ENCODE results near the gene SP140L.
"Not testable (repeated sequence)": the region's sequence is repeated elsewhere in the genome, so short reads cannot be mapped to it uniquely, and the experiment has no call there.

The SP140L gene

DNA sequence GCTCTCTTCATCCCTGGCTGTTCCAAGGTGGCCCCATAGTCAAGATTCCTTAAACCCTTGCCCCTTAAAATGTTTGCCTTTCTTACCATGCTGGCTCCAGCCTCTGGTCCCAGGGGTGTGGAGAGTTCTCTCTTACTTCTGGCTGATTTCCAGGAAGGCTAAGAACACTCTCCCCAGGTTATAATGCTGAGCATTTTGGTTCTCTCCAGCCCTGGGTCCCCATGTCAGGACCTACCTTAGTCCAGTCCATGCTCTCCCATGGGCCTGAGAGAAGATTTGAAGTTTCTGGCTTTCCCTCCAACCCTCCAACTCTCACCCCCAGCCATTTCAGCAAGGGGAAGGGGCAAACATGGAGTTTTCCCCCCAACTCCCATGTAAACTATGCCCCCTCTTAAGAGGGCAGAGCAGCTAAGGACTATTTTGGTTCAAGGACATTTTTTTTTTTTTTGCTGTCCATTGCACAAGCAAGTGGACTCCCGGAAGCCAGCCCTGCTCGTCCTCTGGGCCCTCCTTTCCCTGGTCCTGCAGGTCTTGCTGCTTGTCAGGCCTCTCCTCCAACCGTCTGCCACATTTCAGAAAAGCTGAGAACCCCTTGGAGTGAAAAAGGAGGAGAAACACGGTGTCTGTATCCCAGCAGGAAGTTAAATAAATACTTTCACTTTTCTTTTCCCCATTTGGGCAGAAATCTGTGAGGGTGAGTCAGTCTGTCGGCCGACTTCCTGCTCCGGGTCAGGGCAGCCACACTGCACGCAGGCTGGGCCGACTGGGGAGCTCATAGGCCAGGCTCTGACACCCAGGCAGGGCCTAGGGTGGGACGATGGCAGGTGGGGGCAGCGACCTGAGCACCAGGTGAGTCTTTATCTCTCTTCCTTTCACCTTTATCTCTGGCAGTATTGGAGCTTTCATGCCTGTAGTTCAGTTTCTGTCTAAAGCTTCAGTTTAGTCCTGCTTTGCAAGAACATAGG, at the start of gene SP140L:
SP140L (plus strand) TSS at position 741 of the 965 bp plus-strand sequence; CDS start at position 818, 77 bp downstream.
- H3K4me3 ChIP-seq (ENCODE audit: low read length), result peak within 1 kb of the TSS; percentile 74
- H3K79me2 ChIP-seq (ENCODE audit: control insufficient read depth, low read length), result no peaks in the 10 kb centered on the region
- H3K9me2 ChIP-seq (replicated peaks; ENCODE audit: control insufficient read depth, low read length), result no peaks in the 10 kb centered on the region
- TF ChIP-seq EZH2phosphoT487 (IDR thresholded peaks at IDR 0.05; ENCODE audit: borderline replicate concordance, low read length), result no peak
- TF ChIP-seq, protein P1, sequence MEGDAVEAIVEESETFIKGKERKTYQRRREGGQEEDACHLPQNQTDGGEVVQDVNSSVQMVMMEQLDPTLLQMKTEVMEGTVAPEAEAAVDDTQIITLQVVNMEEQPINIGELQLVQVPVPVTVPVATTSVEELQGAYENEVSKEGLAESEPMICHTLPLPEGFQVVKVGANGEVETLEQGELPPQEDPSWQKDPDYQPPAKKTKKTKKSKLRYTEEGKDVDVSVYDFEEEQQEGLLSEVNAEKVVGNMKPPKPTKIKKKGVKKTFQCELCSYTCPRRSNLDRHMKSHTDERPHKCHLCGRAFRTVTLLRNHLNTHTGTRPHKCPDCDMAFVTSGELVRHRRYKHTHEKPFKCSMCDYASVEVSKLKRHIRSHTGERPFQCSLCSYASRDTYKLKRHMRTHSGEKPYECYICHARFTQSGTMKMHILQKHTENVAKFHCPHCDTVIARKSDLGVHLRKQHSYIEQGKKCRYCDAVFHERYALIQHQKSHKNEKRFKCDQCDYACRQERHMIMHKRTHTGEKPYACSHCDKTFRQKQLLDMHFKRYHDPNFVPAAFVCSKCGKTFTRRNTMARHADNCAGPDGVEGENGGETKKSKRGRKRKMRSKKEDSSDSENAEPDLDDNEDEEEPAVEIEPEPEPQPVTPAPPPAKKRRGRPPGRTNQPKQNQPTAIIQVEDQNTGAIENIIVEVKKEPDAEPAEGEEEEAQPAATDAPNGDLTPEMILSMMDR (IDR thresholded peaks at IDR 0.05; ENCODE audit: low read depth, low read length, poor library complexity, severe bottlenecking), result no peak
- H3F3A ChIP-seq (ENCODE audit: control insufficient read depth, insufficient read depth), result no peaks in the 10 kb centered on the region; the same call in 1 of the 2 replicates
- H3K27me3 ChIP-seq (ENCODE audit: control insufficient read depth, low read length), result no peaks in the 10 kb centered on the region
- peaks cover 7% of the 10 kb centered on the region; the same call in 1 of the 2 replicates for H3K9me3 ChIP-seq (ENCODE audit: control insufficient read depth, insufficient read depth, low read length)
- H3K27ac ChIP-seq (ENCODE audit: low read depth, low read length), result peak within 1 kb of the TSS; percentile 64
- peaks cover 16% of the 10 kb centered on the region for H3K4me1 ChIP-seq (ENCODE audit: control insufficient read depth, low read length)
- peak within 1 kb of the TSS; percentile 86 for H3K4me2 ChIP-seq (ENCODE audit: low read length)
- no peaks in the 10 kb centered on the region for H4K20me1 ChIP-seq (ENCODE audit: control insufficient read depth, insufficient read depth, low read depth, low read length)
- H3K36me3 ChIP-seq (ENCODE audit: control insufficient read depth, low read length), result no peaks in the 10 kb centered on the region

DNA sequence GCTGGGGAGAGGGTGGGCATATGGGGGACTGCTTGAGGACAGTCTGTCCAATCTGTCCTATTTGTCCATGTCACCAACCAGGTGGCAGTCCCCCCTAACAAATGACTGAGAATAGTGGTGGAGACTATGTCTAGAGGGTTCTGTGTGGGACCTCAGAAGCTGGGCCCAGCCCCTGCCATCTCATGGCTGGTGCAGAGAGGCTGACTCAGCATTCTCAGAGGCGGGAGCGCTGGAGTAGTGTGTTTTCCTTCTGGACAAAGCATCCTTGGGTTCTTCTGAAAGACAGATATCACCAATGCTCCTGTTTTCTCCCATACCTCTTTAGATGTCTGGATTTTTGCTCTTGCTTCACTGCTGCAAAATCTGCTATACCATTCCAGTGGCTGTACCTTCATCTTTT, 44.1 kb upstream of the SP140L start:
- H3F3A ChIP-seq (ENCODE audit: control insufficient read depth, insufficient read depth), result no peaks in the 10 kb centered on the region
- no peaks in the 10 kb centered on the region for H4K20me1 ChIP-seq (ENCODE audit: control insufficient read depth, insufficient read depth, low read depth, low read length)
- H3K36me3 ChIP-seq (ENCODE audit: control insufficient read depth, low read length), result no peaks in the 10 kb centered on the region
- no peak overlapping the region for H3K4me3 ChIP-seq (ENCODE audit: low read length)
- H3K79me2 ChIP-seq (ENCODE audit: control insufficient read depth, low read length), result no peaks in the 10 kb centered on the region
- no peaks in the 10 kb centered on the region for H3K27me3 ChIP-seq (ENCODE audit: control insufficient read depth, low read length)
- H3K27ac ChIP-seq (ENCODE audit: low read depth, low read length), result no peak overlapping the region
- H3K4me1 ChIP-seq (ENCODE audit: control insufficient read depth, low read length), result no peaks in the 10 kb centered on the region
- no peaks in the 10 kb centered on the region for H3K9me2 ChIP-seq (replicated peaks; ENCODE audit: control insufficient read depth, low read length)
- 0 out of 2 replicates have a peak, but pooled peaks cover 4% of the 10 kb centered on the region for H3K9me3 ChIP-seq (ENCODE audit: control insufficient read depth, insufficient read depth, low read length)
- TF ChIP-seq, protein P1 (IDR thresholded peaks at IDR 0.05; ENCODE audit: low read depth, low read length, poor library complexity, severe bottlenecking), result no peak
- TF ChIP-seq EZH2phosphoT487 (IDR thresholded peaks at IDR 0.05; ENCODE audit: borderline replicate concordance, low read length), result no peak
- H3K4me2 ChIP-seq (ENCODE audit: low read length), result no peak overlapping the region

DNA sequence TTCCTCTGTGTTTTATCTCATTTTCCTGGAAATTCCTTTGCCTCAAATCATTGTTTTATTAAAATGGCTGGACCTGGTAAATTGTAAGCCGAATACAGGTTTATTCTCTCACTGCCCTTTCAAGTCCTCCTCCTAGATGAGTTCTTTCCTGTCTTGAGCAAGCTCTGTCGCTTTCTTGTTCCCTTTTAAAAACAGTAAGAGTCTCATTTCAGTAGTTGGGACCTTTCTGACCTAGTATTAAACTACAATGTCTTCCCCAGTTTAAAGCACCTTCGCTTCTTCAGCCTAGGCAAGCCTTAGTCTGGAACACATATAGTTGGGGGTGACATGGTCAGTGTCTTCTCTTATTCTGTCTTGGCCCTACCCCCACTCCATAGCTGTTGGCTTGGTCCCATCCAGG, 40.9 kb upstream of the SP140L start:
- Histone ChIP-seq H3K4me3 (ENCODE audit: low read length) (no peak overlapping the region), H3K9me3 (ENCODE audit: control insufficient read depth, insufficient read depth, low read length) (no peaks in the 10 kb centered on the region), H4K20me1 (ENCODE audit: control insufficient read depth, insufficient read depth, low read depth, low read length) (no peaks in the 10 kb centered on the region), H3K27me3 (ENCODE audit: control insufficient read depth, low read length) (no peaks in the 10 kb centered on the region), H3K36me3 (ENCODE audit: control insufficient read depth, low read length) (no peaks in the 10 kb centered on the region), H3K4me2 (ENCODE audit: low read length) (no peak overlapping the region), H3K27ac (ENCODE audit: low read depth, low read length) (no peak overlapping the region), H3F3A (ENCODE audit: control insufficient read depth, insufficient read depth) (no peaks in the 10 kb centered on the region), H3K79me2 (ENCODE audit: control insufficient read depth, low read length) (no peaks in the 10 kb centered on the region), H3K4me1 (ENCODE audit: control insufficient read depth, low read length) (no peaks in the 10 kb centered on the region), H3K9me2 (replicated peaks; ENCODE audit: control insufficient read depth, low read length) (no peaks in the 10 kb centered on the region)
- TF ChIP-seq EZH2phosphoT487 (IDR thresholded peaks at IDR 0.05; ENCODE audit: borderline replicate concordance, low read length), result no peak
- TF ChIP-seq, protein P1 (IDR thresholded peaks at IDR 0.05; ENCODE audit: low read depth, low read length, poor library complexity, severe bottlenecking), result no peak

DNA sequence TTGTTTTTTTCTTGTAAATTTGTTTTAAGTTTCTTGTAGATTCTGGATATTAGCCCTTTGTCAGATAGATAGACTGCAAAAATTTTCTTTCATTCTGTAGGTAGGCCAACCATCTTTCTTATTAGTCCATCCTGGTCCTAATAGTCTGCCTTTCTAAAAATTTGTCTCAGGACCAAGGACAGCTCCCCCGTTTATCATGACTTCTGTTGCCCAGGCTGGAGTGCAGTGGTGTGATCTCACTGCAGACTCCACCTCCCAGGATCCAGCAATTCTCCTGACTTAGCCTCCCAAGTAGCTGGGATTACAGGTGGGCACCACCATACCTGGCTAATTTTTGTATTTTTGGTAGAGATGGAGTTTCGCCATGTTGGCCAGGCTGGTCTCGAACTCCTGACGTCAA, 37.7 kb upstream of the SP140L start:
- H3K27me3 ChIP-seq (ENCODE audit: control insufficient read depth, low read length); H3K27ac ChIP-seq (ENCODE audit: low read depth, low read length); H4K20me1 ChIP-seq (ENCODE audit: control insufficient read depth, insufficient read depth, low read depth, low read length); H3K4me1 ChIP-seq (ENCODE audit: control insufficient read depth, low read length); H3F3A ChIP-seq (ENCODE audit: control insufficient read depth, insufficient read depth); H3K79me2 ChIP-seq (ENCODE audit: control insufficient read depth, low read length); H3K4me2 ChIP-seq (ENCODE audit: low read length); H3K4me3 ChIP-seq (ENCODE audit: low read length); H3K9me3 ChIP-seq (ENCODE audit: control insufficient read depth, insufficient read depth, low read length); H3K36me3 ChIP-seq (ENCODE audit: control insufficient read depth, low read length); H3K9me2 ChIP-seq (replicated peaks; ENCODE audit: control insufficient read depth, low read length): not testable (repeated sequence)
